HG02678 (cell line): ENCODE data around the gene RBM17.
"Not testable (repeated sequence)": the region's sequence is repeated elsewhere in the genome, so short reads cannot be mapped to it uniquely, and the experiment has no call there.

Source experiments
- ATAC-seq: cut with Tn5 transposase; IDR thresholded peaks from one replicate; pipeline ENCODE4 v1.9.1; 2021; ENCODE audit warnings: mild to moderate bottlenecking, moderate library complexity; ENCODE audit not compliant: unreplicated experiment

The RBM17 gene, protein sequence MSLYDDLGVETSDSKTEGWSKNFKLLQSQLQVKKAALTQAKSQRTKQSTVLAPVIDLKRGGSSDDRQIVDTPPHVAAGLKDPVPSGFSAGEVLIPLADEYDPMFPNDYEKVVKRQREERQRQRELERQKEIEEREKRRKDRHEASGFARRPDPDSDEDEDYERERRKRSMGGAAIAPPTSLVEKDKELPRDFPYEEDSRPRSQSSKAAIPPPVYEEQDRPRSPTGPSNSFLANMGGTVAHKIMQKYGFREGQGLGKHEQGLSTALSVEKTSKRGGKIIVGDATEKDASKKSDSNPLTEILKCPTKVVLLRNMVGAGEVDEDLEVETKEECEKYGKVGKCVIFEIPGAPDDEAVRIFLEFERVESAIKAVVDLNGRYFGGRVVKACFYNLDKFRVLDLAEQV

DNA sequence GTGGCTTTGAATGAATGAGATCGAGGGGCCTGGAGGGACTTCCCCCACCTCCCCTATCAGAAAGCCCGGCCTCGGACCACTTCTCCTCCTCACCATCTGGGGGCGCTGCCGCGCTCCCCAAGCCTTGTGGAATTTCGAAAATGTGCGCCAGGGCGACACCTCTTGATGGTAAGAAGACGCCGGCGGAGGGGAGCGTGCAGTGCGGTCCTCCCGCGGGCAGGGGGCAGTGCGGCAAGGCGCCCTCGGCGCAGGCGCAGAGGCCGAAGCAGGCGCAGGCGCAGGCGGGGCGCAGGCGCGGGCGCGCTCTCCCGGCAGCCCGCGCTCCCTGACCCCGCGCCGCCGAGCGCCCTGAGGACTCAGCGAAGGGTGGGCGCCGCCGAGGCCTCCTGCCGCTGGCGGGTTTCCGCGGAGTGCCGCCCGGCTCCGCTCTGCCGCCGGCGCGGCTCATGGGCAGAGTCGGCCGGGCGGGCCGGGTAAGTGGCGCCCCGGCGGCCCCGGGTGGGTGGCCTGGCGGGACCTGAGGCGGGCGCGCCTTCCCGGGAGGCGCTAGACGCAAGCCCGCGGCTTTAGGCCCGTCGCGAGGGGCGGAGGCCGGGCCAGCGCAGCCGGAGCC lies at the start of gene RBM17:
TSS of gene RBM17 (plus strand) at position 314 of the 613 bp plus-strand sequence. CDS start 8,032 bp downstream, outside the sequence.
- ATAC-seq, result peak; percentile 87

DNA sequence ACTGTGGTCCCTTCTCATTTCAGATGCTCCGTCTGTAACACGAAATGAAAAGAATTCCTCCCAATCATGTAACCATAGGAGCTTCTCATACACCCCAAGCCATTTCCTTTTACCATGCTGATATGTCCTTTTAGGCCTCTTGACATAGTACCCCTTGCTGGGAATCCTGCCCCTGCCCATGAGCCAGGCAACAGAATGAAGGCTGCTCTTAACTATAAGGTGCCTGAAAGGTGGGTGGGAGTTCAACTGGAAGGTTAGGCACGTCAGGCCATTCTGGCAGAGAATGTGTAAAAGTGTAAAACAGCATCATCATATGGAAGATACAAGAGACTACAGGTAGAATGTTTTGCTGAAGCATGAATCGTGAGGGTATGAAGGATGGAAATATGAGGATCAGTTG lies 49.1 kb upstream of the RBM17 start:
- ATAC-seq, result no peak

DNA sequence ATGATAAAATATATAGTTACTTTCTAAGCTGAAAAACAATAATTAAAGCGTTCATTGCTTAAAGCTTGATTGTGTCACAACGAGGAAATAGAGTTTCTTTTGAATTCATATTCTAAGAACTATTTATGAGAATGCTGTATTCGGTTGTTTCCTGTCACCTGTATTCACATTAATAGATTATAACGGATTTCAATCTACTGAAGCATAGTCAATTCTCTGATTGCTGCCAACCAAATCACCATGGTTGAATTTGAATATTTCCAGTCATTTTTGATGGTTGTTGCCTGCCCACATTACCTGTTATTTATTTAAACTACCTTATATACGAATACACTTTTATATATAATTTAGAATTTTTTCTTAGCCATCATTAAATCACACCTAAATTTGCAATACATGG lies 48.6 kb upstream of the RBM17 start:
- no peak for ATAC-seq

DNA sequence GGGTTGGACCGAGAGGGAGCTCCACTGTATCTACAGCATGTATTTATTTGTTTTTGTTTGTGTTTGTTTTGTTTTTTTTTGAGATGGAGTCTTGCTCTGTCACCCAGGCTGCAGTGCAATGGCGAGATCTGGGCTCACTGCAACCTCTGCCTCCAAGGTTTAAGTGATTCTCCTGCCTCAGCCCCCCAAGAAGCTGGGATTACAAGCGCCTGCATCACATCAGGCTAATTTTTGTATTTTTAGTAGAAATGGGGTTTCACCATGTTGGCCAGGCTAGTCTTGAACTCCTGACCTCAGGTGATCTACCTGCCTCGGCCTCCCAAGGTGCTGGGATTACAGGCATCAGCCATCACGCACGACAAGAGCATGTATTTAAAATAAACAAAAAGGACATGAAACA lies 45.5 kb upstream of the RBM17 start:
- ATAC-seq, result not testable (repeated sequence)

DNA sequence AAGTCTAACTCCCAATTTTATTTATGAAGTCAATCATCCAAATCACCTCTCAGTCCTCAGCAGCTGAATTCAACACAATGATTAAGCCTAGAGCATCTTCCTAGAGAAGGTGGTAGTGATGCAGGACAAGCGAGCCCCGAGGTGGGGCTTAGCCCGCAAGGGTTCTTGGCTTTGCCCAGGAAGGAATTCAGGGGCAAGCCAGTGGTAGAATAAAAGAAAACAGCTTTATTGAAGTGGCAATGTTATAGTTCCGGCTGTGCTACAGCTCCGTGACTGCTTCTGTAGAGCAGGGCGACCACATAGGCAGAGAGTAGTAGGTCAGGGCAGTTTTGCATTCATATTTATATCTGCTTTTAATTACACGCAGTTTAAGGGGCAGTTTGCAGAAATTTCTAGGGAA lies 44.8 kb upstream of the RBM17 start:
- ATAC-seq, result no peak

DNA sequence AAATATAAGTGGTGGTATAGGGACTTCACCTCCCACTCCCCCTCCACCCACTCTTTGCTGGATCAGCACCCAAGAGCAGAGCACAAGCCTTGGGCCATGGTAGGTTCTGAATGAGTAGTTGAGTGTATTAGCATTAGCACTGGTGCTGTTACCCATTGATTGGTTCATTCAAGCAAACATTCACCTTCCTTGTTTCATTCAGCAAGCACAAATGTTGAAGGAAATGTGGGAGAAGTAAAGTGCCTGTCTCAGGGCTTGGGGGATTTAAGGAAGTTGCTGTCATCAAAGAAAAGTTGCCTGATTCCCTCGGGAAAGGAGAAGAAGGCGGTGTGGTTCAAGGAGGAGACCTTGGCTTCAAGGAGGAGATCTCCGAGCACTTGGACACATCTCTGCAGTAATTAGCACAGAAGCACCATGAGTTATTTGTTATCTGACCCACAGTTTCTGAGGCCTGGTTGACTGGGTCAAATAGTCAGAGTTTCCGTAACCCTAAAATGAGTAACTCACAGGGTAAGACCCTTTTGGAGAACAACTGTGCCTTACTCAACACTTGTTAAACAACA lies 44.0 kb upstream of the RBM17 start:
- ATAC-seq, result peak; percentile 59

DNA sequence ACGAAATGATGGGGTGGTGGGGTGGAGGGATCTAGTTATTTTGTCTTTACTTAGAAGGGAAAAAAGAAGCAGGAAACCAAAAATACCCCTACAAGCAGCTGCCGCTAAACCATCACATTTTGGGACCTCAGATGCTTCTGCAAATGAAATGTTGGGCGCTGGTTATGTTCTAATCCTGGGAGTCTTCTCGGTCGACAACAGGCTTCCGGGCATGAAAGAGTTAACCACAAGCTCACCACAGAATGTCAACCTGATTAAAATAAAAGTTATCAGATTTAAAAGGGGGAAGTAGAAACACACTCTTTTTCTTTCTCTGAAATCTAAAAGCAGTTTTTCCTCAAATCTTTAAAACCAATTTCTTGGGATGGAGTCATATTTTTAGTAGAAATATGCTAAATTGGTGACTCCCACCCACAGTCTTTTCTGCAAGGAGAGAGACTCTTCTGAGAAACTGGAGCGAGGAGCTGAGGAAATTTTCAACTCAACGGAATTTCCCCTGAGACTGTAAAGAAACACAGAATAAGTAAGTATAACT lies 43.5 kb upstream of the RBM17 start:
- peak; percentile 22 for ATAC-seq

DNA sequence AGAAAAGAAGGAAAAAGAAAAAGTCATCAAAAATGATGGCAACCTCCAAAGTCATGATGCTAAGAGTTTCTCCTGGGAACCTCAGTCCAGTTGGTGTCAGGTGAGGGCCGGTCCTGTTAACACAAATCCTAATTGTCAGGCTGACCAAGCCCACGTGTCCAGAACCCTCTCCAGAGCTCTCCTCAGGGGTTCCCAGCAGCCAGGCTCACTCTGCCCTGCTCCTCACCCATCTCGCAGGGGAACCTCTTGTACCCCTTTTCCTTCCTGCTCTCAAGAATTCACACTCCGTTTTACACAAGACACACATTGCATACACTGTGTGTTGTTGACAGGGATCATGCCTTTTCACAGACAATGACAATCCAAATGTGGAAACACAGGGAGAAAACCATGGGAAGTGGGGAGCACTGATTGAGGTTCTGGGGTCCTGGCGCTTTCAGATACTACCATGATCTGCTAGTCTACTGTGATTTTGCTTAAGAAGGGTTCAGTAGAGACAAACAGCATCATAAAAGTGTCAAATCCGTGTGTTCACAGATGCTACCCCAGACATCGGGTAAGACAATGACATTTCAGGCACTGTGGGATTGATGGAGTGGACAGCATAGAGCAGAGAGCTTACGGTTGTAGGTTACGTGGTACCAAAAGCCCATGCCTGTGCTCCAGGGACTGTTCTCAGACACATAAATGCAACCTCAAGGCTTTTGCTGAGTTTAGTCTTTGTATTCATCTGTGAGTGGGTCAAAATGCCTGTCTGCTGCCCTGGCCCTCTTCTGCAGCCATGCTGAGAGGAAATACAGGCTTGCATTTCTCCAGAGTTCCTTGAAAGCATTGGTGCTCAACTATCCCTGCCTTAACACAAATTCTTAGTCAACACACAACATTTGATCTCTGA lies 42.7 kb upstream of the RBM17 start:
- ATAC-seq, result no peak

DNA sequence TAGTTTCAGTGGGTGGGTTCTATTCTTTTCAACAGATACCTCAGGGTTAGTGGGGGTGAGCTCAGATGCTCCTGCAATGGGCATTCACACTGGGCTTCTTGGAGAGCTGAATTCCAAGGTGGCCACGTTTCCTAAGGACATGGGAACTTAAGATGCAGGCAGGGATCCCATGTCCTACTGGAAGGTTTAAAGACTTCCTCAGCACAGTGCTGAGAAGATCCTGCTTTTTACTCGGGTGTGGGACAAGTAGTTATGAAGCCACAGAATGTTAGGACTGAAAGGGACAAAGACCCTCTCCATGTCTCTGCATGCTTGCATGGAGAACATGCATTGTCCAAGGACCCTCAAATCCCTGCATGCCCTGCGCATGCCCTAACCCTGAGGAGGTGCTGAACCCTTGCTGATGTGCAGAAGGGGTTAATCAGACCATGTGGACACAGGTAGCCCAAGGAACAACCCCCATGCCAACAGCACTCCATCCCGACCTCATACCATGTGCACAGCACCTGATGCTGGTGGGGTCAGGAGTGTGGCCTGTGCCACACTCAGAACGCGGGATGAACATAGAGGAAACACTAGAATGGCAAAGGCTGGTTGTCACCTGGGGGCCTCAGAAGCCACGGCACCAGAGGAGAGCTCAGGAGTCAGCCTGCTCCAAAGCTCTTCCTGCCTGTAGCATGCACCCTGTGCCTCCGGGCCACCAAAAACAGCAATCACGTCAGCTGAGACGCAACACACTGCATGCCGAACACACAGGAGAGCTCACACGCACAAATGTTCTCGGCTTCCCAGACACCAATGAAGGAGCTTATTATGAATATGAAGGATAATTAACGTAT lies 41.8 kb upstream of the RBM17 start:
- no peak for ATAC-seq

DNA sequence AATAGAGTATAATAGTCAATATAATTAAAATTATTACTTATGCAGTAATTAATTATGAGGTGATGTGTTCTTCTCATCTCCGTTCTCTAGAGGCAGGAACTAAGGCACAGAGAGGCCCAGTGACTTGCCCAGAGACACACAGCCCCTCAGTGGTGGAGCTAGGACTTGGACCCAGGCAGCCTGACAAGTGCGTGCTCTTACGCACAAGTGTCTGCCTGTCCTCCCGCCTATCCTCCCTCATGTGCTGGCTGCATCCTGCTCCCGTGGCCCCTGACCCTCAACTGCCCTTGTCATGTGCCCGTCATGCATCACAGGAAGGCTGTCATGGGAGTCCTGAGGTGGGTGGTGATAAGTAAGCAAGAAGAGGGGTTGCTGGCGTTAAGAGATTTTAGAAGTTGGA lies 41.0 kb upstream of the RBM17 start:
- ATAC-seq, result no peak

DNA sequence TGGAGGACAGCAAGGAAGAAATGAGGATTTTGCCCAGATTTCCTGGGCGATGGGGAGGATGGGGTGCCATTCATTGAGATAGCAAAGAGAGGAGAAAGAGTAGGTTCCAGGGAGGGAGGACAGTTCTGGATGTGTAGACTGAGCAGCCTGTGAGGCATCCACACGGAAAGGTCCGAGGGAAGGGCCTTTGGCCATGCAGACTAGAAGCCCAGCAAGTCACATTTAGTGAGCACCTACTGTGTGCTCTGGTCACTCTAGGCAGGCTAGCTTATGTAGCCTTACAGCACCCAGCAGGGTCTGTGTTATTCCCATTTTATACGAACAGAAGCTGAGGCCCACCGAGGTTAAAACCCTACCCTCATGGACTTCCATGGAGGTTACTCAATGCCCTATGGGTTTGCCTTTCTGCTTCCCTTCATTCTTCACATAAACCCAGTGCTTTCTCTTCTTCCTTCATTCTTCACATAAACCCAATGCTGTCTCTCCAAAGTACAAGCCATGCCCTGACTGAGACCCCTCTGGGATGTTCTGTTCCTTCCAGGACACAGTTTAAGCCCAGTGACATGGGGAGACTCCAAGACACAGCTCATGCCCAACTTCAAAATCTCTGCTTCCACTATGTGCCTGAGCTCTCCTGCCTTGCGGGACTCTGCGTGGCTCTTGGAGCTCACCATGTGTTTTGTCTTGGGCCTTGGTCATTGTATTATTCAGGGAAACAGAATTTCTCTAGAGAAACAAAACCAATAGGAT lies 40.4 kb upstream of the RBM17 start:
- no peak for ATAC-seq

DNA sequence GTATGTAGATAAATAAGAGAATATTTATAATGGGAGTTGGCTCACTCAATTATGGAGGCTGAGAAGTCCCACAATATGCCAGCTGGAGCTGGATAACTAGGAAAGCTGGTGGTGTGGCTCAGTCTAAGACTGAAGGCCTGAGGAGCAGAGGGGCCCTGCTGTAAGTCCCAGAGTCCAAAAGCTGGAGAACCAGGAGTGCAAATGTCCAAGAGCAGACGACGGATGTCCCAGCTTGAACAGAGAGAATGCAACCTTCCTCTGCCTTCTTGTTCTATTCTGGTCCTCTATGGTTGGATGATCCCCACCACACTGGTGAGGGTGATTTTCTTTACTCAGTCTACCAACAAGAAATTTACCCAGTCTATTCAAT lies 39.8 kb upstream of the RBM17 start:
- ATAC-seq, result no peak

DNA sequence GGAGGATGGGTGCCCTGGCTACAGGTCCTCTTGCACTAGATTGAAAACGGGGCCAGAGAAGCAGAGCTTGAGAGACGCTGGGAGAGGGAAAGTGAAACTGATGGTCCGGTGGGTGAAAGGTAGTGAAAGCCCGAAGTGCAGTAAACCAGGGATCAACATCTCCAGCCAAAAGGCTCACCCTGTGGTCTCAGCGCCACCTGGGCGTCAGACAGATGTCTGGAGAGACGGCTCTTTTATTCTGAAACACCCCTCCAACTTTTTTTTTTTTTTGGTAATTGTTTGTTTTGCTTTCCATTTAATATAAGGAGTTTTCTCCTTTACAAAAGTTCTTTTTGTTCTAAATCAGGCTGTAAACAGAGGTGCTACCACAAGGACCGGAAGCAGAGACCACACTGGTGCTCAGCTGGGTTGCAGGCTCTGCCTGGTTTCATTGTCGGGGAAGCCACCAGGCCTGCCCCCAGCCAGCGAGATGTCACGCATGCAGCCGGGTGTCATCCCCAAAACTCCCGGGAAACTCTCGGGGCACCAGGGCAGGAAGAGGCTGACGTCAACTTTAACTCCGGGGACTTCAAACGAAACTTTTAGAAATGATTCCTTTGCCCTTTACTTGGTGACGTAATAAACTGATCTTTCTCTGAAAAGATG lies 37.9 kb upstream of the RBM17 start:
- ATAC-seq, result peak; percentile 68

DNA sequence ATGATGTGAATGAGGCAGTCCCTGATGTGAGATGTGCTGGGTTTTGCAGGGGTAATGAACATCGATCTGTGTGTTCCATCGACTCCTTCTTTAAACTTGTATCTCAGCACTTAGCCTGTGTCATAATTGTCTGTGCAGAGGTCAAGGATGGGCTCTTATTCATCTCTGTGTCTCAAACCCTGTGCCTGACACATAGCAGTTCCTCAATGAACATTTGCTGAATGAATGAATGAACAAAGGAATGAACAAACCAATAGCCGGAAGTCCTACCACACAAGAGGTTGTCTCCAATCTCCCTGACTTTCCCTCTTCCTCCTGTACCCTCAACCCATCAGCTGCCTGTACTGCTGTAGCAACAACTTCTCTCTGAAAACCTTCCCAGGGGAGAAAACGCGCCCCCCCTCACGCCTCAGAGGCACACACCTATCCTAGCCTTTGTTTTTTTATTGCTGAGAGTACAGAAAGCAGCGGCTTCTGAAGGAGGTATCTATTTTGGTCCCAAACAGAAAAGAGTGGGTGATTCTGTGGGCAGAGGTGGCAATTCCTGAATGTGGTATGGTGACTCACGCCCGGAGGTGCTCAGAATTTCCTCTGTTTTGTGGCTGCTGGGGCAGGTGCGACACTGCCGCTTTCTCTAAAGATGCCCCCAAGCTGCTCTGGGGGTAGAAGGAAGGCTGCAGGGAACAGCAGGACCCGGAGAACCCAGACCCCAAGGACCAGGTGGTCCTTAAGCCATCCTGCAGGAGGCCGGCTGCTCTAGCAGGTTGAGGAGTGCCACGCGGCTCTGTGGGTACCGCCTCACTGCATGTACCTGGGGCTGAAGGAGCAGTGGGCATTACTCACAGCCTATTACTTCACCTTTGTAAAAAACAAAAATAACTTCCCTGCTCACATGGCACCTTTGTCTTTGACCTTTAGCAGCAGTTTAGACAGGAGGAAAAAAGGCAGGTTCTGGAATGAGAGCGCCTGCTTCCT lies 36.3 kb upstream of the RBM17 start:
- peak; percentile 33 for ATAC-seq

DNA sequence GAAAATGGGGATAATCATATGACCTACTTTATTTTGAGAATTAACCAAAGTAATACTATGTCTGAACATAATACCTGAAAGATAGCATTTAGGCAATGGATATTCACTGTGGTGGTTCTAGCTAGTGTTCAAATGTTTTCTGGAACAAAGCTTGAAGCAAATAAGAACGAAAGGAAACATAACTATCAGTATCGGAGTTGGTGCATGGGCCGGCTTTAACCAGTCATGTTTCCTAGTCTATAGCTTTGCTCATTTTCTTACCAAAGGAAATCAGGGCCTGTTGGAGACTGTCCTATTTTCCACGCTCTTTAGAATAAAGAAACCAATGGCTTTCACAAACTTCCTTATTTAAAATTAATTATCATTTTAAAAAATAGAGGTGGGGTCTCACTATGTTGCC lies 35.5 kb upstream of the RBM17 start:
- no peak for ATAC-seq

DNA sequence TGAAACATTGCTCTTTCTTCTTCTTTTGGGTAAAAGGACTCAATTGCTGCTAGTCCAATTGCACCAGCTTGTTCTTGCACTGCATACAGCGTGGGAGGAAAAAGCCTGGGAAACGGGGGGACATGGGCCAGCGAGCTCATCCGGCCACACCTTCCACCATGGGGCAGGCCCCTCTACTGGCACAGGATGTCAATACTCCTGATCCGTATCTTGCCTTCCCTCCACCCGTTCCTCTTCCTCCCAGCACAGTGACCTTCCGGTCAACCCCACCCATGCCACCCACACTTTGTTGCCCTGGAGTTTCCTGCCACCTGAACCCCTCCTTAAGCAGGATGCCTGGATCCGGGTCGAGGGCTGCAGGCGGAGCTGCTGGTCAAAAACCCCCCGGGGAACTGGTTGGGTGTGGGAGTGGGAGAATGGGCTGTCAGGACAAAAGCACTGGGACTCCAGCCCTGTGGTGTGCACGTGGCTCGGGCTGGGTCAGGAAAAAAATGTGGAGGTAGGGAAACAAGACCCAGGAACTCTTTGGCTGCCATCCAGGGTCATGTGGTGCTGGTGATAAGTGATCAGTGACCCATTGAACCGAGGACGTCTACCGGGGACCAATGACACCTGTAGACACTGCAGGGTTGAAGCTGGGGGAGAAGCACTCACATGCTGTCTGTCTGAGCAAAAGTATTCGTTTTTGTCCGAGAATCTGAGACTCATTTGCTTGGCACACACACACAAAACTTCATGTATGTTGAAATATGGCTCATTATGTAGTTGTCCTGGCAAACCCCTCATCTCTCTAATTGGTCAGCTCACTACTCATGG lies 34.8 kb upstream of the RBM17 start:
- ATAC-seq, result no peak

DNA sequence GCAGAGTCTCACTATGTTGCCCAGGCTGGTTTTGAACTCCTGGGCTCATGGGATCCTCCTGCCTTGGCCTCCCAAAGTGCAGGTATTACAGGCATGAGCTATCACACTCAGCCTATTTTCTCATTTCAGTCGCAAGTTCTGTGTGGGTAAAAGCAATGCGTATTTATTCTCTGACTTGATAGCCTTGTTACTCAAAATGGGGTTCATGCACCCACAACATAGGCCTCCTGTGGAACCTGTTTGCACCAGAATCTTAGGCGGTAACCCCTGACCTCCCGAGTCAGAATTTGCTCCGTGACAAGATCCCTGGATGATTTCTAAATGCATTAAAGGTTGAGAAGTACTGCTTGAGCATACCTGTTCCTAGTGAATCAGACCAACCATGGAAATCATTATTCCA lies 34.0 kb upstream of the RBM17 start:
- ATAC-seq, result no peak
